ENCODE measurements around the gene CYS1.

DNA sequence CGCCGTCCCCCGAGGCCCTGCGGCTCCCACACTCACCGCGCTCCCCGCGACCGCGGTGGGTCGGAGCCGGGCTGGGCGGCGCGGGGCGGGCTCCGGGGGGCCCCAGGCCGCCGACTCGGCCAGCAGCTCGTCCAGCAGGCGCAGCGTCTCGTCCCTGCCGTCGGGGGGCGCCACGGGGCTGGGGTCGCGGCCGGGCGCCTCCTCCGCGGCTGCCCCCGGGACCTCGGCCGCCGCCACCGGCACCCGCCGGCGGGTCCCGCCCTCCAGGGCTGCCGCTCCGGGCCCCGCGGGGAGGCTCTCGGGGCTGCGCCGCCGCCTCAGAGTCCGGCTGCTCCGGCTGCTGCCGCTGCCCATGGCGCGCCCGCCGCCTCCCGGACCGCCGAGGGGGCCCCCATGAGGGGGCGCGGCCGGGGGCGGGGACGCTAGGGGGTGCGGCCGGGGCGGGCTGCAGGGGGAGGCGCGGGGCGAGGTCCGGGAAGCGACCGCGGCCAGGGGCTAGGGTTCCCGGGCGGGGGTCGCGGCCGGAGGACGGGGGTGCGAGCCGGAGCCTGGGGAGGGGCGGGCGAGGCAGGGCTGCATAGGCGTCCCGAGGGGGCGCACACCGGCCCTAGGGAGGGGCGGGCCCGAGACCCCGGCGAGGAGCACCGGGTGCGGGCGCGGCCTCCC, at the start of gene CYS1:
- TF ChIP-seq POLR2AphosphoS5 (IDR thresholded peaks at IDR 0.05; ENCODE audit: low read depth, low read length) (no peak), JUN (IDR thresholded peaks at IDR 0.05; ENCODE audit: low read depth, low read length) (no peak), CREB1 (IDR thresholded peaks at IDR 0.05) (no peak)
- TF ChIP-seq, protein P1, sequence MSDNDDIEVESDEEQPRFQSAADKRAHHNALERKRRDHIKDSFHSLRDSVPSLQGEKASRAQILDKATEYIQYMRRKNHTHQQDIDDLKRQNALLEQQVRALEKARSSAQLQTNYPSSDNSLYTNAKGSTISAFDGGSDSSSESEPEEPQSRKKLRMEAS (IDR thresholded peaks at IDR 0.05): no peak

Measured in H1 (cell line).